SK-N-SH treated with all-trans-retinoic acid at 6 μM for 48 hours (cell line): ENCODE data around the gene SASH1.

Experiments
- OSR1 ChIP-seq: fragments of 250-450 bp; sonication (Bioruptor Pico); IDR thresholded peaks from 2 replicates; pipeline ENCODE4 v1.8.0; 2022; ENCODE audit warnings: moderate library complexity, mild to moderate bottlenecking, inconsistent platforms
- PATZ1 ChIP-seq: fragments of 250-450 bp; sonication (Bioruptor Pico); IDR thresholded peaks from 2 replicates; pipeline ENCODE4 v1.8.0; 2020; ENCODE audit warnings: mild to moderate bottlenecking, moderate library complexity, borderline replicate concordance
- ZNF565 ChIP-seq: fragments of 450-650 bp; formaldehyde crosslinking; conservative IDR thresholded peaks from 2 replicates; pipeline ENCODE4 v1.5.0; 2020; ENCODE audit warnings: low read depth, mild to moderate bottlenecking, moderate library complexity
- ZNF8 ChIP-seq: fragments of 450-650 bp; formaldehyde crosslinking; IDR thresholded peaks from 2 replicates; pipeline ENCODE4 v1.5.0; 2020; ENCODE audit warnings: mild to moderate bottlenecking, moderate library complexity

DNA sequence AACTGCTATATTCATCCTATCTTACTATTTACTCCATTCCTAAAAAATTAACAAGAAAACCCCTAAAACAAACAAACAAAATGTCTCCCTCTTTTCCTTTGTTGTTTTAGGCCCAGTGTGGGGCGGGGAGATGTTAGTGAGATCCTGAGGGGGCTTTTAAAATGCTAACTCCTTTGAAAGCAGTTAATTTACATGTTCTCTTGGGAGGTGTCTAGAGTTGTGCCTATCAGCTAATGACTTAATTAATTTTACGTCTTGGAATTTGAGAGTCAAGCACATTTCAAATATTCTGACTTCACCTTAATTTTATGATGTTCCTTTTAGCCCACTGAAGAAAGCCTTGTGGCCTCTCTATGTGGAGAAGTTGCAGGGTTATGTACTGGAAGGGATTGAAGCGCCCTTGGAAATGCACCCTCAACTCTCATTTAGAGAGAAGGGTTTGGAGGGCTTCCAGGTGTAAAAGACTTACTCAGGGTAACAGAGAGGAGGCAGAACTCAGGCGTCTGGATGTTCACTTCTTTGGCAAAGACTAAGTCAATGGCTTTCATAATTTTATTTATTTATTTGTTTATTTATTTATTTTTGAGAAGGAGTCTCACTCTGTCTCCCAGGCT lies 4.9 kb downstream of the SASH1 start:
- TF ChIP-seq ZNF8 (CRISPR knock-in tag): no peak
- no peak for TF ChIP-seq OSR1 (CRISPR knock-in tag)
- no peak for TF ChIP-seq ZNF565 (CRISPR knock-in tag)
- no peak for TF ChIP-seq PATZ1 (CRISPR knock-in tag)
